H1 (cell line): ENCODE results near the gene ARHGAP18. TPM values are rescaled to one million over a fixed set of nuclear protein-coding genes. Genes with fewer than 3 reads are reported as not detected.

Experiments used
- BRCA1 ChIP-seq: IDR thresholded peaks from 2 replicates; pipeline ENCODE4 v1.6.1; 2012; ENCODE audit warnings: low read depth, low read length, improper control_type of control experiment
- TEAD4 ChIP-seq: IDR thresholded peaks from 2 replicates; pipeline ENCODE4 v1.6.1; 2012; ENCODE audit warnings: low read depth, low read length, inconsistent platforms, mixed read lengths
- polyA plus RNA-seq, 7 experiments: library from polyadenylated mRNA; depleted of rRNA in 3 of 7; stranded (reverse) in 5 of 7; unstranded in 2 of 7; fragments of >200 nt in 5 of 7; fragments of 200-250 nt in 2 of 7; gene quantifications; 1 replicate in 5 of 7; 2 replicates in 1 of 7; 4 replicates in 1 of 7; pipeline versions ENCODE4 v1.2.1 to v1.2.3, GENCODE V29; 2011 to 2013; ENCODE audit warnings: missing spikeins in 2 of 7, mixed read lengths in 2 of 7
- total RNA-seq: library from RNA; stranded (reverse); fragmentation: NEBNext Ultra II Directional; extraction: Animal tissue kit (Norgen Biotek cat#: 25700); gene quantifications from 2 replicates; pipeline ENCODE4 v1.2.1, GENCODE V29; 2021
- TF ChIP-seq, protein P1 (sequence below): IDR thresholded peaks from 2 replicates; pipeline ENCODE4 v1.6.1; 2011; ENCODE audit warnings: low read length, improper control_type of control experiment

Gene ARHGAP18
- total and polyA plus RNA-seq, 2 of the 8 experiments (the other 6 are each of a cell fraction or from before 2014, with no cell fraction given), result 0.83 to 4.5 TPM

DNA sequence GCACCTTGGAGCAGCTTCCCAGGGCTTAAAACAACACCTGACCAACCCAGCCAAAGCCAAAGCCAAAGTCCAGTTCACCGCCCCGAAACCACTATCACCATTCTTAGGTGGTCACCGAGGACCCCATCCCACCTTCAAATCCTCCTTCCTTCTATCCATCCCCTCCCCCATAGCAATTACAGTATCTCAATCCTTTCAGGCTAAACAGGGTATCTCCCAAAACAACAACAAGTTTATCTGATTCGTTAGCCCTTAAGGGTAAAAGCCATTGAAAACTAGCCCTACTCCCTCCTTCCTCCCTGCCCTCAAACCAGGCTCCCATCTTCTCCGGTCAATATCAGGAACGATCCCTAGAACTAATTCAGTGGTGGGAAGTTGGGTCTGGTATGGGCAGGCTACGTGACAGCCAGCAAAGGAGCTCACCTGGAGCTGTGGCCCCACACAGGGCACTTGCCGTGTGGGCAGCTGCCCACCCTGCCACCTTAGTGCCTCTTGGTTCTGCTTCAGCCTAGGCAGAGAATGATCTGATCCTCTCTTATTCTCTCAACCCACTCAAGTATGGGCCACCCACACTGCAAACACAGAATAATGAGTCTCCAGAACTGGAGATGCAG, 2.0 kb downstream of the ARHGAP18 start (continued):
- TF ChIP-seq BRCA1 (no peak), TEAD4 (no peak)
- TF ChIP-seq, protein P1, sequence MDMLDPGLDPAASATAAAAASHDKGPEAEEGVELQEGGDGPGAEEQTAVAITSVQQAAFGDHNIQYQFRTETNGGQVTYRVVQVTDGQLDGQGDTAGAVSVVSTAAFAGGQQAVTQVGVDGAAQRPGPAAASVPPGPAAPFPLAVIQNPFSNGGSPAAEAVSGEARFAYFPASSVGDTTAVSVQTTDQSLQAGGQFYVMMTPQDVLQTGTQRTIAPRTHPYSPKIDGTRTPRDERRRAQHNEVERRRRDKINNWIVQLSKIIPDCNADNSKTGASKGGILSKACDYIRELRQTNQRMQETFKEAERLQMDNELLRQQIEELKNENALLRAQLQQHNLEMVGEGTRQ, result no peak
